ENCODE measurements around the gene DAB2. TPM values are rescaled to one million over a fixed set of nuclear protein-coding genes. Genes with fewer than 3 reads are reported as not detected.

DAB2 gene
- total RNA-seq, 1 experiment from 2014 or later, result 5.5 TPM

DNA sequence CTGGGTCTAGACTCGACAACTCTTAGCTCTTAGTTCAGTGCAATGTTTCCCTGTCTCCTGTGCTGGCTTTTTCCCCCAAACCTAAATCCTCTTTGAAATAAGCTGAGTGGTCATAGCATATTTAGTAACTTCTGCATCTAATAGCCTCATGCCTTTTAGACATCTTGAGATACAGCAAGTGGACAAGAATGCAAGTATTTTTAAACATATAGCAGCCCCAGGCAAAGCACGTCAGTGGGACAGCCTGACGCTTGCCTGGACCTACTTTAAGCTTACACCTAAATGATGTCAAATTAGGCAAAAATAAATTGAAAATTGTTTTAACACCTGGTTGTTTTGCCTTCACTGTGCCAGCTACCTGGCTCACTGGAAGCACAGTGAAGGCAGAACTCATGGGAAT is 68.5 kb downstream of the DAB2 start:
- DNase-seq (ENCODE audit: low read depth, low spot score) (no peak), ATAC-seq (no peak)
- Histone ChIP-seq H3K4me3 (replicated peaks in 1 of 2; ENCODE audit: low read depth in 1 of 2, low read length in 2 of 2) (no peak overlapping the region), H3K27ac (ENCODE audit: low read depth, low read length) (no peak overlapping the region), H3K9me2 (ENCODE audit: insufficient read depth) (no peaks in the 10 kb centered on the region), H3K4me1 (ENCODE audit: control insufficient read depth in 1 of 2, insufficient read depth in 2 of 2, low read length in 2 of 2) (peaks cover 0 to 7% of the 10 kb centered on the region in 2 experiments; a peak in 1 of 4 replicates), H3K4me2 (ENCODE audit: low read length) (no peak overlapping the region), H3K9me3 (ENCODE audit: control insufficient read depth in 1 of 2, insufficient read depth in 1 of 2, low read depth in 1 of 2, low read length in 2 of 2) (no peaks in the 10 kb centered on the region), H3K79me2 (ENCODE audit: insufficient read depth, low read length) (no peaks in the 10 kb centered on the region), H2AFZ (ENCODE audit: low read depth, low read length, poor library complexity, severe bottlenecking) (no peak overlapping the region), H3K9ac (ENCODE audit: low read length) (no peak overlapping the region), H3K27me3 (ENCODE audit: insufficient read depth, low read length) (no peaks in the 10 kb centered on the region), H4K20me1 (ENCODE audit: insufficient read depth) (no peaks in the 10 kb centered on the region), H3K36me3 (ENCODE audit: control insufficient read depth in 1 of 2, insufficient read depth in 2 of 2, low read length in 2 of 2) (no peaks in the 10 kb centered on the region)
- intact Hi-C loops (cut with micrococcal nuclease), result no loop called here
- CTCF ChIA-PET, result interaction anchor here (1.1 kb wide), 1 partner anchor 20 kb away, joined by 4 read pairs; no protein-coding TSS in a partner anchor
- POLR2A ChIA-PET, result no interaction called here
- TF ChIP-seq CEBPB (IDR thresholded peaks at IDR 0.05; ENCODE audit: low read depth), result no peak
- no peak for TF ChIP-seq SRF (IDR thresholded peaks at IDR 0.05; ENCODE audit: low read depth)
- no peak for TF ChIP-seq YY1 (IDR thresholded peaks at IDR 0.05; ENCODE audit: extremely low read depth, insufficient replicate concordance, low read depth, low read length)
- TF ChIP-seq, protein P1, sequence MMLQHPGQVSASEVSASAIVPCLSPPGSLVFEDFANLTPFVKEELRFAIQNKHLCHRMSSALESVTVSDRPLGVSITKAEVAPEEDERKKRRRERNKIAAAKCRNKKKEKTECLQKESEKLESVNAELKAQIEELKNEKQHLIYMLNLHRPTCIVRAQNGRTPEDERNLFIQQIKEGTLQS (IDR thresholded peaks at IDR 0.05), result no peak
- no peak for TF ChIP-seq TCF7L2 (IDR thresholded peaks at IDR 0.05; ENCODE audit: borderline replicate concordance, extremely low read depth, insufficient read depth, insufficient read length)
- no peak for TF ChIP-seq CBX3 (IDR thresholded peaks at IDR 0.05; ENCODE audit: low read depth)
- no peak for TF ChIP-seq JUND (IDR thresholded peaks at IDR 0.05)
- no peak for TF ChIP-seq EZH2phosphoT487 (IDR thresholded peaks at IDR 0.05; ENCODE audit: borderline replicate concordance)
- no peak for TF ChIP-seq FOSL1 (IDR thresholded peaks at IDR 0.05; ENCODE audit: low read depth)
- no peak for TF ChIP-seq ELF1 (IDR thresholded peaks at IDR 0.05; ENCODE audit: borderline replicate concordance, low read depth)
- TF ChIP-seq, protein P2, sequence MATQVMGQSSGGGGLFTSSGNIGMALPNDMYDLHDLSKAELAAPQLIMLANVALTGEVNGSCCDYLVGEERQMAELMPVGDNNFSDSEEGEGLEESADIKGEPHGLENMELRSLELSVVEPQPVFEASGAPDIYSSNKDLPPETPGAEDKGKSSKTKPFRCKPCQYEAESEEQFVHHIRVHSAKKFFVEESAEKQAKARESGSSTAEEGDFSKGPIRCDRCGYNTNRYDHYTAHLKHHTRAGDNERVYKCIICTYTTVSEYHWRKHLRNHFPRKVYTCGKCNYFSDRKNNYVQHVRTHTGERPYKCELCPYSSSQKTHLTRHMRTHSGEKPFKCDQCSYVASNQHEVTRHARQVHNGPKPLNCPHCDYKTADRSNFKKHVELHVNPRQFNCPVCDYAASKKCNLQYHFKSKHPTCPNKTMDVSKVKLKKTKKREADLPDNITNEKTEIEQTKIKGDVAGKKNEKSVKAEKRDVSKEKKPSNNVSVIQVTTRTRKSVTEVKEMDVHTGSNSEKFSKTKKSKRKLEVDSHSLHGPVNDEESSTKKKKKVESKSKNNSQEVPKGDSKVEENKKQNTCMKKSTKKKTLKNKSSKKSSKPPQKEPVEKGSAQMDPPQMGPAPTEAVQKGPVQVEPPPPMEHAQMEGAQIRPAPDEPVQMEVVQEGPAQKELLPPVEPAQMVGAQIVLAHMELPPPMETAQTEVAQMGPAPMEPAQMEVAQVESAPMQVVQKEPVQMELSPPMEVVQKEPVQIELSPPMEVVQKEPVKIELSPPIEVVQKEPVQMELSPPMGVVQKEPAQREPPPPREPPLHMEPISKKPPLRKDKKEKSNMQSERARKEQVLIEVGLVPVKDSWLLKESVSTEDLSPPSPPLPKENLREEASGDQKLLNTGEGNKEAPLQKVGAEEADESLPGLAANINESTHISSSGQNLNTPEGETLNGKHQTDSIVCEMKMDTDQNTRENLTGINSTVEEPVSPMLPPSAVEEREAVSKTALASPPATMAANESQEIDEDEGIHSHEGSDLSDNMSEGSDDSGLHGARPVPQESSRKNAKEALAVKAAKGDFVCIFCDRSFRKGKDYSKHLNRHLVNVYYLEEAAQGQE (IDR thresholded peaks at IDR 0.05; ENCODE audit: low read depth), result no peak
- TF ChIP-seq EGR1 (IDR thresholded peaks at IDR 0.05; ENCODE audit: low read depth), result no peak
- TF ChIP-seq, protein P3, sequence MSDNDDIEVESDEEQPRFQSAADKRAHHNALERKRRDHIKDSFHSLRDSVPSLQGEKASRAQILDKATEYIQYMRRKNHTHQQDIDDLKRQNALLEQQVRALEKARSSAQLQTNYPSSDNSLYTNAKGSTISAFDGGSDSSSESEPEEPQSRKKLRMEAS (IDR thresholded peaks at IDR 0.05), result no peak
- TF ChIP-seq, protein P4, sequence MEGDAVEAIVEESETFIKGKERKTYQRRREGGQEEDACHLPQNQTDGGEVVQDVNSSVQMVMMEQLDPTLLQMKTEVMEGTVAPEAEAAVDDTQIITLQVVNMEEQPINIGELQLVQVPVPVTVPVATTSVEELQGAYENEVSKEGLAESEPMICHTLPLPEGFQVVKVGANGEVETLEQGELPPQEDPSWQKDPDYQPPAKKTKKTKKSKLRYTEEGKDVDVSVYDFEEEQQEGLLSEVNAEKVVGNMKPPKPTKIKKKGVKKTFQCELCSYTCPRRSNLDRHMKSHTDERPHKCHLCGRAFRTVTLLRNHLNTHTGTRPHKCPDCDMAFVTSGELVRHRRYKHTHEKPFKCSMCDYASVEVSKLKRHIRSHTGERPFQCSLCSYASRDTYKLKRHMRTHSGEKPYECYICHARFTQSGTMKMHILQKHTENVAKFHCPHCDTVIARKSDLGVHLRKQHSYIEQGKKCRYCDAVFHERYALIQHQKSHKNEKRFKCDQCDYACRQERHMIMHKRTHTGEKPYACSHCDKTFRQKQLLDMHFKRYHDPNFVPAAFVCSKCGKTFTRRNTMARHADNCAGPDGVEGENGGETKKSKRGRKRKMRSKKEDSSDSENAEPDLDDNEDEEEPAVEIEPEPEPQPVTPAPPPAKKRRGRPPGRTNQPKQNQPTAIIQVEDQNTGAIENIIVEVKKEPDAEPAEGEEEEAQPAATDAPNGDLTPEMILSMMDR (IDR thresholded peaks at IDR 0.05 in 2 of 3, conservative IDR thresholded peaks at IDR 0.05 in 1 of 3; ENCODE audit: borderline replicate concordance in 1 of 3, insufficient read depth in 1 of 3, low read depth in 2 of 3, low read length in 2 of 3), result no peak
- TF ChIP-seq POLR2AphosphoS5 (IDR thresholded peaks at IDR 0.05; ENCODE audit: low read depth, low read length), result no peak
- no peak for TF ChIP-seq ZFX (IDR thresholded peaks at IDR 0.05)
- TF ChIP-seq EZH2 (IDR thresholded peaks at IDR 0.05), result no peak
- RAD21 ChIA-PET (ENCODE audit: low non-redundant PET in 1 of 2, low total read pairs in 2 of 2, uncharacterized antibody in 2 of 2, unreplicated experiment in 2 of 2), result no interaction called here
- BruUV-seq (replicated peaks), result no TSS peak

Data from HCT116 (cell line).